ENCODE data around the gene KCNJ14.

The KCNJ14 gene

GRCh38 chr19:48510421-48511268, 55.3 kb downstream of the KCNJ14 start:
- DNase-seq = no peak

- DNase-seq = no peak
These were observed 56.0 kb downstream of the KCNJ14 start for GRCh38 chr19:48511321-48511731.

- no peak for DNase-seq
These were observed 56.6 kb downstream of the KCNJ14 start, which contains the start of gene LMTK3 for GRCh38 chr19:48511800-48512503. LMTK3 (minus strand) TSS chr19:48511835; CDS start chr19:48511576, 259 bp downstream.

GRCh38 chr19:48512504-48513288, 57.3 kb downstream of the KCNJ14 start:
- DNase-seq = no peak

GRCh38 chr19:48513289-48514122, 58.1 kb downstream of the KCNJ14 start:
- DNase-seq = no peak

- no peak for DNase-seq
These were observed 58.7 kb downstream of the KCNJ14 start for GRCh38 chr19:48514123-48514458.

GRCh38 chr19:48516536-48516935, 61.2 kb downstream of the KCNJ14 start:
- no peak for DNase-seq
